K562 (cell line): ENCODE measurements around the gene DSCAM. TPM values are rescaled to one million over a fixed set of nuclear protein-coding genes. Genes with fewer than 3 reads are reported as not detected.

Experiments
- ATAC-seq: fragments of 200-7000 bp; cut with Tn5 transposase; 3 replicates; pipeline ENCODE4 v1.9.1; 2020; ENCODE audit warnings: moderate library complexity
- BruUV-seq: library from RNA; stranded (reverse); fragments of 400-500 nt; replicated peaks from 2 replicates; lab custom pipeline; 2021; lab: Mats Ljungman, UMichigan
- CTCF ChIA-PET: fragments of 300-600 bp; formaldehyde crosslinking; extraction: SDS; loops from one replicate; lab custom pipeline; 2021; ENCODE audit warnings: low intra/inter-chr PET ratio; lab: Yijun Ruan, JAX
- POLR2A ChIA-PET: fragments of 300-600, 350-650 bp; sonication (Branson Sonifier 250); formaldehyde crosslinking; extraction: SDS; loops from one replicate; lab custom pipeline; 2021; ENCODE audit warnings: antibody characterized with exemption, inconsistent platforms; lab: Yijun Ruan, JAX
- DNase-seq, 4 experiments: peaks; one replicate each; pipeline versions ENCODE4 v3.0.0 to v3.0.0-alpha.2; 2011 to 2018; ENCODE audit warnings: low spot score in 3 of 4, mixed read lengths in 3 of 4; ENCODE audit errors: extremely low read depth in 1 of 4
- FAIRE-seq: peaks from 2 replicates; lab custom pipeline; 2011; peaks lifted over from hg19 to GRCh38; lab: Jason Lieb, UNC
- H2AFZ ChIP-seq: 2 replicates; pipeline ENCODE4 v1.6.0; 2011; ENCODE audit warnings: low read depth, low read length, control low read depth, inconsistent platforms
- H3K27ac ChIP-seq: fragments of 200-600 bp; 3 replicates; pipeline ENCODE4 v1.8.0; 2011; ENCODE audit warnings: low read depth, mild to moderate bottlenecking, control low read depth, inconsistent platforms, low read length, moderate library complexity, mixed read lengths; ENCODE audit errors: extremely low read depth
- H3K27me3 ChIP-seq, 2 experiments: fragments of 300-600 bp in 1 of 2; 2 replicates in 1 of 2; 3 replicates in 1 of 2; pipeline versions ENCODE4 v1.6.0 to v1.8.0; 2011; ENCODE audit warnings: inconsistent platforms in 2 of 2, low read length in 2 of 2, mild to moderate bottlenecking in 1 of 2, mixed read lengths in 1 of 2, moderate library complexity in 1 of 2; ENCODE audit not compliant: control insufficient read depth in 2 of 2, insufficient read depth in 2 of 2
- H3K36me3 ChIP-seq: fragments of 300-600 bp; 3 replicates; pipeline ENCODE4 v1.8.0; 2011; ENCODE audit warnings: mild to moderate bottlenecking, low read length, inconsistent platforms; ENCODE audit not compliant: control insufficient read depth, insufficient read depth
- H3K4me1 ChIP-seq, 2 experiments: fragments of 200-600 bp in 1 of 2; replicated peaks in 1 of 2; 2 replicates in 1 of 2; 3 replicates in 1 of 2; pipeline versions ENCODE4 v1.5.1 to v1.8.0; 2011; ENCODE audit warnings: inconsistent platforms in 2 of 2, low read length in 2 of 2, mild to moderate bottlenecking in 1 of 2, mixed read lengths in 1 of 2, moderate library complexity in 1 of 2; ENCODE audit not compliant: control insufficient read depth in 2 of 2, insufficient read depth in 2 of 2
- H3K4me2 ChIP-seq: 2 replicates; pipeline ENCODE4 v1.6.1; 2011; ENCODE audit warnings: low read length, control low read depth, inconsistent platforms, mixed read lengths; ENCODE audit not compliant: insufficient read depth
- H3K4me3 ChIP-seq: fragments of 200-600 bp; sonication (generic), shearing (Covaris generic); 2 replicates; pipeline ENCODE4 v1.5.1; 2016; ENCODE audit warnings: control low read depth, inconsistent platforms
- H3K79me2 ChIP-seq: fragments of 200-600 bp; 3 replicates; pipeline ENCODE4 v1.8.0; 2011; ENCODE audit warnings: low read length, inconsistent platforms; ENCODE audit not compliant: control insufficient read depth, insufficient read depth
- H3K9ac ChIP-seq, 2 experiments: 2 replicates each; pipeline versions ENCODE4 v1.6.0 to v1.6.1; 2011; ENCODE audit warnings: low read depth in 2 of 2, low read length in 2 of 2, control low read depth in 1 of 2, inconsistent platforms in 1 of 2, mild to moderate bottlenecking in 1 of 2, mixed read lengths in 1 of 2; ENCODE audit not compliant: insufficient read depth in 1 of 2
- H3K9me1 ChIP-seq: one replicate; pipeline ENCODE4 v1.6.0; 2011; ENCODE audit warnings: inconsistent platforms, mild to moderate bottlenecking, low read length, moderate library complexity; ENCODE audit not compliant: control insufficient read depth, insufficient read depth
- H3K9me3 ChIP-seq: replicated peaks from 2 replicates; pipeline ENCODE4 v1.5.1; 2011; ENCODE audit warnings: low read depth, low read length, inconsistent platforms; ENCODE audit not compliant: control insufficient read depth, insufficient read depth
- H4K20me1 ChIP-seq: replicated peaks from 2 replicates; pipeline ENCODE4 v1.6.1; 2011; ENCODE audit warnings: low read length, inconsistent platforms, mixed read lengths; ENCODE audit not compliant: control insufficient read depth, insufficient read depth
- AFF1 ChIP-seq, 2 experiments: fragments of 450-650 bp; IDR thresholded peaks; 2 replicates each; pipeline ENCODE4 v1.6.1; 2018; ENCODE audit warnings: mild to moderate bottlenecking in 2 of 2, low read depth in 1 of 2; ENCODE audit not compliant: partially characterized antibody in 2 of 2
- ARID4B ChIP-seq: sonication (generic); formaldehyde crosslinking; IDR thresholded peaks from 2 replicates; pipeline ENCODE4 v1.8.0; 2022; ENCODE audit warnings: mild to moderate bottlenecking, missing genetic modification reagents
- BCL6 ChIP-seq: fragments of 250-450 bp; sonication (Bioruptor Pico); IDR thresholded peaks from 2 replicates; pipeline ENCODE4 v1.4.0; 2020
- CBX3 ChIP-seq, 2 experiments: IDR thresholded peaks; 1 replicate in 1 of 2; 2 replicates in 1 of 2; pipeline ENCODE4 v1.6.1; 2012; ENCODE audit warnings: inconsistent platforms in 2 of 2, low read length in 2 of 2, borderline replicate concordance in 1 of 2, control low read depth in 1 of 2
- EP300 ChIP-seq: IDR thresholded peaks from 2 replicates; pipeline ENCODE4 v1.6.1; 2012; ENCODE audit warnings: low read length, improper control_type of control experiment
- NR0B1 ChIP-seq: fragments of 450-650 bp; IDR thresholded peaks from one replicate; pipeline ENCODE4 v1.6.1; 2018; ENCODE audit warnings: mild to moderate bottlenecking, moderate library complexity; ENCODE audit not compliant: partially characterized antibody
- SMC3 ChIP-seq: conservative IDR thresholded peaks from 2 replicates; pipeline ENCODE4 v1.6.1; 2011; ENCODE audit warnings: low read depth, low read length, improper control_type of control experiment; ENCODE audit not compliant: insufficient read depth
- TCF7 ChIP-seq: sonication (generic); IDR thresholded peaks from 2 replicates; pipeline ENCODE4 v1.6.1; 2016; ENCODE audit warnings: antibody characterized with exemption, borderline replicate concordance
- THAP7 ChIP-seq: fragments of 250-450 bp; sonication (Bioruptor Pico); IDR thresholded peaks from 2 replicates; pipeline ENCODE4 v1.5.0; 2021
- ZBTB7A ChIP-seq: IDR thresholded peaks from 2 replicates; pipeline ENCODE4 v1.6.1; 2011; ENCODE audit warnings: low read depth, mild to moderate bottlenecking, low read length, moderate library complexity, borderline replicate concordance; ENCODE audit not compliant: control insufficient read depth
- ZNF696 ChIP-seq: fragments of 250-450 bp; sonication (Bioruptor Pico); conservative IDR thresholded peaks from 2 replicates; pipeline ENCODE4 v1.4.0; 2020; ENCODE audit warnings: mild to moderate bottlenecking, moderate library complexity
- WGBS: fragments of 100-300 bp; shearing (Covaris generic); methylation state at CpG from one replicate; pipeline ENCODE4 v1.1.6; 2016; ENCODE audit warnings: low coverage, mixed read lengths; ENCODE audit not compliant: insufficient coverage; ENCODE audit errors: missing lambda C conversion rate; 5-methylcytosine and 5-hydroxymethylcytosine counted together
- in situ Hi-C: fragments of 300-500 bp; cut with MboI; formaldehyde crosslinking; loops from 4 replicates; pipeline ENCODE4 v1.15.0; 2018; ENCODE audit warnings: inconsistent platforms, mixed read lengths
- intact Hi-C: fragments of 100-400 bp; cut with micrococcal nuclease; formaldehyde crosslinking; loops from 2 replicates; pipeline ENCODE4 v1.14.2; 2022
- polyA plus RNA-seq, 8 experiments: library from polyadenylated mRNA; depleted of rRNA in 4 of 8; stranded (reverse) in 5 of 8; unstranded in 3 of 8; fragments of >200 nt; fragmentation: Nextera tagmentation in 2 of 8; fragmentation: Illumina TruSeq in 1 of 8; extraction: Ambion mirVana in 2 of 8; extraction: Trizol in 1 of 8; gene quantifications; 2 replicates each; pipeline versions ENCODE4 v1.2.1 to v1.2.3, GENCODE V29; 2011 to 2014; ENCODE audit warnings: inconsistent platforms in 1 of 8, missing spikeins in 1 of 8
- total RNA-seq, 7 experiments: library from RNA; depleted of rRNA in 6 of 7; stranded (reverse); fragments of >200 nt in 6 of 7; fragmentation: Illumina TruSeq in 2 of 7; extraction: Trizol in 2 of 7; gene quantifications; 2 replicates each; pipeline versions ENCODE4 v1.2.1 to v1.2.3, GENCODE V29; 2011 to 2021; ENCODE audit warnings: low replicate concordance in 1 of 7

DSCAM gene
- total and polyA plus RNA-seq, 9 of the 15 experiments (the other 6 are each of a cell fraction or from before 2014, with no cell fraction given), result not detected

- no TSS peak for BruUV-seq
- in situ Hi-C loops, result no loop called here
- no peak overlapping the region for H3K27ac ChIP-seq
- no peaks in the 10 kb centered on the region for H3K79me2 ChIP-seq
- no peaks in the 10 kb centered on the region for H3K27me3 ChIP-seq
- H4K20me1 ChIP-seq, result no peaks in the 10 kb centered on the region
- no peak overlapping the region for H3K4me3 ChIP-seq
- H3K9me3 ChIP-seq, result no peaks in the 10 kb centered on the region
- ChIA-PET POLR2A (no interaction called here), CTCF (no interaction called here)
- WGBS, result 3% methylated on average over 7 of the region's 10 CpGs
- H3K9me1 ChIP-seq, result no peaks in the 10 kb centered on the region
- H3K4me2 ChIP-seq, result no peak overlapping the region
- no peak for FAIRE-seq
- no peaks in the 10 kb centered on the region for H3K36me3 ChIP-seq
- H2AFZ ChIP-seq, result no peak overlapping the region
- H3K4me1 ChIP-seq, result no peaks in the 10 kb centered on the region
- no peak for ATAC-seq
- no peak overlapping the region for H3K9ac ChIP-seq
- DNase-seq, result no peak
- intact Hi-C loops, result no loop called here
- TF ChIP-seq ARID4B (CRISPR knock-in tag), result no peak
- TF ChIP-seq EP300, result no peak
- TF ChIP-seq ZNF696 (CRISPR knock-in tag), result no peak
- no peak for TF ChIP-seq AFF1 (IDR thresholded peaks at IDR 0.05; ENCODE audit: low read depth in 1 of 2, partially characterized antibody in 2 of 2)
- TF ChIP-seq SMC3, result no peak
- TF ChIP-seq CBX3 (IDR thresholded peaks at IDR 0.05; ENCODE audit: borderline replicate concordance in 1 of 2, low read length in 2 of 2), result no peak
- no peak for TF ChIP-seq NR0B1
- TF ChIP-seq THAP7 (CRISPR knock-in tag), result no peak
- no peak for TF ChIP-seq ZBTB7A
- TF ChIP-seq BCL6 (CRISPR knock-in tag), result no peak
- TF ChIP-seq TCF7, result no peak
Measured at GRCh38 chr21:40146216-40146837, 700.6 kb downstream of the DSCAM start.
